Fibroblast of lung (primary cell): ENCODE data around the gene APOL4. TPM values are rescaled to one million over a fixed set of nuclear protein-coding genes. Genes with fewer than 3 reads are reported as not detected.

Experiments
- DNase-seq, 2 donors: peaks; one replicate each; pipeline versions ENCODE4 v3.0.0 to v3.0.0-alpha.2; 2010; ENCODE audit warnings: low read depth in 2 of 2
- H2AFZ ChIP-seq: 2 replicates; pipeline ENCODE4 v1.5.1; 2012; ENCODE audit warnings: low read length, control low read depth, inconsistent platforms
- H3K27ac ChIP-seq: 2 replicates; pipeline ENCODE4 v1.5.1; 2011; ENCODE audit warnings: low read length, control low read depth; ENCODE audit not compliant: insufficient read depth
- H3K27me3 ChIP-seq: 2 replicates; pipeline ENCODE4 v1.5.1; 2011; ENCODE audit warnings: mild to moderate bottlenecking, low read length; ENCODE audit not compliant: control insufficient read depth, insufficient read depth
- H3K36me3 ChIP-seq: 2 replicates; pipeline ENCODE4 v1.5.1; 2011; ENCODE audit warnings: low read length; ENCODE audit not compliant: control insufficient read depth, insufficient read depth
- H3K4me1 ChIP-seq: 2 replicates; pipeline ENCODE4 v1.5.1; 2011; ENCODE audit warnings: low read length; ENCODE audit not compliant: control insufficient read depth, insufficient read depth; ENCODE audit errors: extremely low read depth
- H3K4me2 ChIP-seq: 2 replicates; pipeline ENCODE4 v1.5.1; 2011; ENCODE audit warnings: low read length, control low read depth; ENCODE audit not compliant: insufficient read depth; ENCODE audit errors: extremely low read depth
- H3K4me3 ChIP-seq, 4 experiments: fragments of 200-600 bp in 1 of 4; sonication (generic) in 1 of 4; replicated peaks in 1 of 4; 2 replicates each; pipeline ENCODE4 v1.5.1; 2011 to 2016; ENCODE audit warnings: low read length in 4 of 4, low read depth in 3 of 4, mild to moderate bottlenecking in 3 of 4, control low read depth in 2 of 4, inconsistent platforms in 1 of 4, mixed read lengths in 1 of 4; ENCODE audit not compliant: insufficient read depth in 1 of 4; ENCODE audit errors: control extremely low read depth in 1 of 4
- H3K79me2 ChIP-seq: 2 replicates; pipeline ENCODE4 v1.5.1; 2012; ENCODE audit warnings: mild to moderate bottlenecking, low read length, inconsistent platforms; ENCODE audit not compliant: control insufficient read depth, insufficient read depth
- H3K9ac ChIP-seq: 2 replicates; pipeline ENCODE4 v1.5.1; 2011; ENCODE audit warnings: mild to moderate bottlenecking, low read length, control low read depth; ENCODE audit not compliant: insufficient read depth
- H3K9me3 ChIP-seq: 2 replicates; pipeline ENCODE4 v1.5.1; 2012; ENCODE audit warnings: low read depth, low read length; ENCODE audit not compliant: control insufficient read depth, insufficient read depth
- H4K20me1 ChIP-seq: 2 replicates; pipeline ENCODE4 v1.5.1; 2011; ENCODE audit warnings: low read length; ENCODE audit not compliant: control insufficient read depth, insufficient read depth; ENCODE audit errors: extremely low read depth
- EZH2 ChIP-seq: IDR thresholded peaks from 2 replicates; pipeline ENCODE4 v1.5.1; 2012; ENCODE audit warnings: low read length, control low read depth, mild to moderate bottlenecking; ENCODE audit errors: missing control alignments
- polyA plus RNA-seq, 2 donors: library from polyadenylated mRNA; depleted of rRNA in 1 of 2; stranded (reverse) in 1 of 2; unstranded in 1 of 2; fragments of >200 nt; gene quantifications; 2 replicates each; pipeline ENCODE4 v1.2.1, GENCODE V29; 2011 to 2012; ENCODE audit warnings: missing spikeins in 1 of 2
- total RNA-seq: library from RNA; depleted of rRNA; stranded (reverse); fragments of >200 nt; gene quantifications from 2 replicates; pipeline ENCODE4 v1.2.1, GENCODE V29; 2014
- TF ChIP-seq, protein P1 (sequence below), 2 donors: IDR thresholded peaks in 1 of 2; conservative IDR thresholded peaks in 1 of 2; 1 replicate in 1 of 2; 2 replicates in 1 of 2; pipeline ENCODE4 v1.5.1; 2011 to 2012; ENCODE audit warnings: low read length in 2 of 2, control low read depth in 1 of 2, inconsistent platforms in 1 of 2, low read depth in 1 of 2, mild to moderate bottlenecking in 1 of 2

The APOL4 gene
- total and polyA plus RNA-seq, 2 donors (not counting 1 experiment from before 2014, with no cell fraction given): 0.31 to 2.0 TPM

DNA sequence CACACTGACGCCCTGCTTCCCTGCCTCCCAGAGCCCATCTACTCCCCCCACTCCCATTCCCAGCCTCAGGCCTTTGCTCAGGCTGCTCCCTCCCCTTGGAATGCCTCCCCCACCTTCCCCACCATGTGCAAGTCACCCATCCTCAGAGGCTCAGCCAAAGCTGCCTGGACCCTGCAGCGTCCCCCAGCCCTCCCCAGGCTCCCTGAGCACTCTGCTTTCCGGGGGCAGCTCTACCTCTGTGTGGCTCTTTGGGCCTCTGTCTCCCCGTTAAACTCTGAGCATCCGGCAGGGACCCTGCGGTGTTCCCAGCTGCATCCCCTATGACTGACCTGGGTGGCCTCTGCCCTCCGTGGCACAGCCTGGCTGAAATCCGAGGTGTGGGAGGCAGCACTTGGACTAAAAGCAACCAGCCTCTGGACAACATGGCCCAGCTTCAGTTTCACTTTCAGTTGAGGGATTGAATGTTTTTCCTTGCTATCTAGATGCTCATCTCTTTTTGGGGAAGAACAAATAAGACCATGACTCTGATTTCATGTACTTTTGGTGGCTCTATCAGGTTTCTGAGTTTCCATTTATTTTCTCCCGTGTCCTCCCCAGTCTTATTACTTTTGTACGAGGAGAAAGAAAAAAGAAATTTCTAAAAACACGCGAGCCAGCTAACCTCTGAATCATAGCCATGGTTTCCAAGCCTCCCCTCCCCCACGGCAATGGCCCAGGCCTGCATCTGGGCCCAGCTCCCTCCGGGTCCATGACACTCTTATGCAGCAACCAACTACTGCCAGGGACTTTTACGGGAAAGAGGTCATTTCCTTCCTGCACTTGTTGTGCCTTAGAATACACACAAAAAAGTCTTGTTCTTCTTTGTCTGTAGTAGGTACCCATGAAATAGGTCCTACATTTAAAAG, 44.8 kb downstream of the APOL4 start:
- peak overlapping the region; percentile 100 for H3K4me2 ChIP-seq
- H3K27me3 ChIP-seq: no peaks in the 10 kb centered on the region
- H3K4me1 ChIP-seq: peaks cover 16% of the 10 kb centered on the region
- H3K79me2 ChIP-seq: peaks cover 3% of the 10 kb centered on the region
- peak; percentile 75 to 85 for DNase-seq
- no peaks in the 10 kb centered on the region for H4K20me1 ChIP-seq
- no peaks in the 10 kb centered on the region for H3K9me3 ChIP-seq
- peak overlapping the region; percentile 48 to 64 (median 54) for H3K4me3 ChIP-seq
- H3K9ac ChIP-seq: peak overlapping the region; percentile 67
- H3K27ac ChIP-seq: peak overlapping the region; percentile 93
- H2AFZ ChIP-seq: peak overlapping the region; percentile 81
- H3K36me3 ChIP-seq: no peaks in the 10 kb centered on the region
- TF ChIP-seq EZH2: no peak
- TF ChIP-seq, protein P1, sequence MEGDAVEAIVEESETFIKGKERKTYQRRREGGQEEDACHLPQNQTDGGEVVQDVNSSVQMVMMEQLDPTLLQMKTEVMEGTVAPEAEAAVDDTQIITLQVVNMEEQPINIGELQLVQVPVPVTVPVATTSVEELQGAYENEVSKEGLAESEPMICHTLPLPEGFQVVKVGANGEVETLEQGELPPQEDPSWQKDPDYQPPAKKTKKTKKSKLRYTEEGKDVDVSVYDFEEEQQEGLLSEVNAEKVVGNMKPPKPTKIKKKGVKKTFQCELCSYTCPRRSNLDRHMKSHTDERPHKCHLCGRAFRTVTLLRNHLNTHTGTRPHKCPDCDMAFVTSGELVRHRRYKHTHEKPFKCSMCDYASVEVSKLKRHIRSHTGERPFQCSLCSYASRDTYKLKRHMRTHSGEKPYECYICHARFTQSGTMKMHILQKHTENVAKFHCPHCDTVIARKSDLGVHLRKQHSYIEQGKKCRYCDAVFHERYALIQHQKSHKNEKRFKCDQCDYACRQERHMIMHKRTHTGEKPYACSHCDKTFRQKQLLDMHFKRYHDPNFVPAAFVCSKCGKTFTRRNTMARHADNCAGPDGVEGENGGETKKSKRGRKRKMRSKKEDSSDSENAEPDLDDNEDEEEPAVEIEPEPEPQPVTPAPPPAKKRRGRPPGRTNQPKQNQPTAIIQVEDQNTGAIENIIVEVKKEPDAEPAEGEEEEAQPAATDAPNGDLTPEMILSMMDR (conservative IDR thresholded peaks at IDR 0.05 in 1 of 2, IDR thresholded peaks at IDR 0.05 in 1 of 2; ENCODE audit: low read depth in 1 of 2, low read length in 2 of 2): no peak

DNA sequence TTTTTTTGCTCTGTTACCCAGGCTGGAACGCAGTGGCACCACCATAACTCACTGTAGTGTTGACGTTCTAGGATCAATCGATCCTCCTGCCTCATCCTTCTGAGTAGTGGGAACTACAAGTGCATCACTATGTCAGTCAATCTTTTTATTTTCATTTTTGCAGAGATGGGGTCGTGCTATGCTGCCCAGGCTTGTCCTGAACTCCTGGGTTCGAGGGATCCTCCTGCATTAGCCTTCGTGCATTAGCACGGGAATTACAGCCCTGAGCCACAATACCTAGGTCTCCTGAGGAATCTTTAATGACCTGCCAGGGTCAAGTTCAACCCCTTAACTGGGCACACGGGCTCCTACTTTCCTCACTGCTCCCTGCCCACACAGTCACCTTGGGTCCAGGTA, 45.5 kb downstream of the APOL4 start:
- Histone ChIP-seq H3K27ac (peak overlapping the region; percentile 93), H3K79me2 (peaks cover 3% of the 10 kb centered on the region), H3K4me2 (peak overlapping the region; percentile 100), H3K4me3 (peak overlapping the region; percentile 48 to 64 (median 54)), H3K9ac (peak overlapping the region; percentile 67), H3K36me3 (no peaks in the 10 kb centered on the region), H3K9me3 (no peaks in the 10 kb centered on the region), H3K27me3 (no peaks in the 10 kb centered on the region), H2AFZ (peak overlapping the region; percentile 81), H4K20me1 (no peaks in the 10 kb centered on the region), H3K4me1 (peaks cover 16% of the 10 kb centered on the region)
- TF ChIP-seq, protein P1 (conservative IDR thresholded peaks at IDR 0.05 in 1 of 2, IDR thresholded peaks at IDR 0.05 in 1 of 2; ENCODE audit: low read depth in 1 of 2, low read length in 2 of 2): no peak
- TF ChIP-seq EZH2: no peak
- DNase-seq: no peak

DNA sequence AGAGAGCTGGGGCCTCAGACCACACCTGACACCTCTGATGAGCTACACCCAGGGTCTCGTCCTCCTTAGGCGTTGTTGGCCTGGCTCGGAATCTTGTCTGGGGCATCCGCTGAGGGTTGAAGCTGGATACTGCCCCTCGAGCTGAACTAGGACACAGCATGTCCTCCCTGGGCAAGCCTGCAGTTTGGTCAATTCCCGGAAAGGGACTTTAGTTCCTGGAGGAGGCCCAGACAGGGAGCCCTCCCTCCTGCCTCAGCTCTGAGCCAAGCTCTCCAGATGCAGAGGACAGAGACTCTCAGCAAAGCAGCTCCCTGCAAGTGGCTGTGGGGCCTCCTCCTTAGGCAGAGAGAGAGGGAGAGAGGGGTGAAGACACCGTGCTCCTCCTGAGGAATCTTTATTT, 45.9 kb downstream of the APOL4 start:
- Histone ChIP-seq H3K4me3 (peak overlapping the region in 1 of 4 experiments; percentile 48), H3K4me1 (peaks cover 16% of the 10 kb centered on the region), H4K20me1 (no peaks in the 10 kb centered on the region), H3K36me3 (no peaks in the 10 kb centered on the region), H3K27me3 (no peaks in the 10 kb centered on the region), H3K4me2 (peak overlapping the region; percentile 100), H2AFZ (peak overlapping the region; percentile 43), H3K9me3 (no peaks in the 10 kb centered on the region), H3K9ac (no peak overlapping the region), H3K79me2 (peaks cover 3% of the 10 kb centered on the region), H3K27ac (peak overlapping the region; percentile 93)
- DNase-seq: peak in 1 of 2 donors; percentile 20
- TF ChIP-seq EZH2: no peak
- TF ChIP-seq, protein P1 (conservative IDR thresholded peaks at IDR 0.05 in 1 of 2, IDR thresholded peaks at IDR 0.05 in 1 of 2; ENCODE audit: low read depth in 1 of 2, low read length in 2 of 2): no peak
